ENCODE results near the gene MAB21L1.

DNA sequence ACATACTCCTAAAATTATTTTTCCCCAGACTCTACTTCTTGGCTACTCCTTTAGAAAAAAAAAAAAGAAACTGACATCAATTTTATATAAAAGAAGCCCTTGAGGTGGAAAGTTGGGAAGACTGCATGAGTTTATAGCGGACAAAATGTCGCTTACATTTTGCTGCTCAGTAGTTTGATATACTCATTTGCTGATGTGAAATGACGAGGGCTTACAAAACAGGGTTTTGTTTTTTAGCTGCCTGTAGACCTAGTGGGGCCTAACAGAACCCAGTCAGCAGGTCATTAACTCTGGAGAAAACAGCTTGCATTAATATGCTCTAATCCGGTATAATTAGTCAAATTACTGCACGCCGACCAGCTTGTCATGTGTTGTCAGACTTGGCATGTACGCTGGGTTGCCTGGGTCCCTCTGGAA, 37.6 kb upstream of the MAB21L1 start:
- TF ChIP-seq, protein P1, sequence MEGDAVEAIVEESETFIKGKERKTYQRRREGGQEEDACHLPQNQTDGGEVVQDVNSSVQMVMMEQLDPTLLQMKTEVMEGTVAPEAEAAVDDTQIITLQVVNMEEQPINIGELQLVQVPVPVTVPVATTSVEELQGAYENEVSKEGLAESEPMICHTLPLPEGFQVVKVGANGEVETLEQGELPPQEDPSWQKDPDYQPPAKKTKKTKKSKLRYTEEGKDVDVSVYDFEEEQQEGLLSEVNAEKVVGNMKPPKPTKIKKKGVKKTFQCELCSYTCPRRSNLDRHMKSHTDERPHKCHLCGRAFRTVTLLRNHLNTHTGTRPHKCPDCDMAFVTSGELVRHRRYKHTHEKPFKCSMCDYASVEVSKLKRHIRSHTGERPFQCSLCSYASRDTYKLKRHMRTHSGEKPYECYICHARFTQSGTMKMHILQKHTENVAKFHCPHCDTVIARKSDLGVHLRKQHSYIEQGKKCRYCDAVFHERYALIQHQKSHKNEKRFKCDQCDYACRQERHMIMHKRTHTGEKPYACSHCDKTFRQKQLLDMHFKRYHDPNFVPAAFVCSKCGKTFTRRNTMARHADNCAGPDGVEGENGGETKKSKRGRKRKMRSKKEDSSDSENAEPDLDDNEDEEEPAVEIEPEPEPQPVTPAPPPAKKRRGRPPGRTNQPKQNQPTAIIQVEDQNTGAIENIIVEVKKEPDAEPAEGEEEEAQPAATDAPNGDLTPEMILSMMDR (IDR thresholded peaks at IDR 0.05; ENCODE audit: low read length) = no peak
- no peak for TF ChIP-seq EZH2 (IDR thresholded peaks at IDR 0.05; ENCODE audit: borderline replicate concordance, low read length)

Measured in OCI-LY1 (cell line).